GM19239 (cell line): ENCODE results near the gene NOX5.
"Not testable (repeated sequence)": the region's sequence is repeated elsewhere in the genome, so short reads cannot be mapped to it uniquely, and the experiment has no call there.

Source experiments
- DNase-seq: peaks from one replicate; pipeline ENCODE4 v3.0.0; 2011; ENCODE audit warnings: low spot score; ENCODE audit not compliant: insufficient read length
- FAIRE-seq: peaks from 2 replicates; lab custom pipeline; 2011; peaks lifted over from hg19 to GRCh38; lab: Jason Lieb, UNC

NOX5 gene

GRCh38 chr15:69046781-69047180, 32.3 kb downstream of the NOX5 start:
- no peak for DNase-seq

DNA sequence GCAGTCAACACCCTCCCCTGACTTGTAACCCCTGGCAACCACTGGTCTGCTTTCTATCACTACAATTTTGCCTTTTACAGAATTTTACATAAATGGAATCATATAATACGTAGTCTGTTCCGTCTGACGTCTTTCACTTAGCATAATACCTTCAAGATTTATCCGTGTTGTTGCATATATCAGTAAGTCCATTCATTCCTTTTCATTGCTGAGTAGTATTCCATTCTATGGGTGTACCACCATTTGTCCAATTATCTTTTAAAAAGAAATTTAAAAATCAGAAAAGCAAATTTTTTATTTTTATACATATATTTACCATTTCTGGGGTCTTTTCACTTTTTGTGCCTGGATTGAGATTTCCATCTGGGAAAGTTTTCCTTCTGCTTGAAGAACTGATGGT, 35.5 kb downstream of the NOX5 start:
- FAIRE-seq: no peak

More at GRCh38 chr15:69046781-69047180, 32.3 kb downstream of the NOX5 start:
- no peak for FAIRE-seq

DNA sequence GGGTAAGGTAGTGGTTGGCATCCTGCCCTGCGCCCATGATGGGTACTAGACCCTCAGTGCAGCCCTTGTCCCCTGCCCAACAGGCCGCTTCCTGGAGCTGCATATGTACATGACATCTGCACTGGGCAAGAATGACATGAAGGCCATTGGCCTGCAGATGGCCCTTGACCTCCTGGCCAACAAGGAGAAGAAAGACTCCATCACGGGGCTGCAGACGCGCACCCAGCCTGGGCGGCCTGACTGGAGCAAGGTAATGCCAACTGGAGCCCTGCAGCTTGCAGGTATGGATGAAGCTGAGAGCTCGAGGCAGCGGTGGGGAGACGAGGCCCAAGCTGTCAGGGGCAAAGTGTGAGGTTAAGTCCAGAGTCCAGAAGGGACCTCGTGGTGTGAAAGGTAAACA, 40.8 kb downstream of the NOX5 start:
- no peak for FAIRE-seq
- DNase-seq: no peak

More for the DNA sequence above, 35.5 kb downstream of the NOX5 start:
- DNase-seq: no peak

GRCh38 chr15:69056365-69056764, 41.9 kb downstream of the NOX5 start:
- FAIRE-seq (no peak), DNase-seq (no peak)

DNA sequence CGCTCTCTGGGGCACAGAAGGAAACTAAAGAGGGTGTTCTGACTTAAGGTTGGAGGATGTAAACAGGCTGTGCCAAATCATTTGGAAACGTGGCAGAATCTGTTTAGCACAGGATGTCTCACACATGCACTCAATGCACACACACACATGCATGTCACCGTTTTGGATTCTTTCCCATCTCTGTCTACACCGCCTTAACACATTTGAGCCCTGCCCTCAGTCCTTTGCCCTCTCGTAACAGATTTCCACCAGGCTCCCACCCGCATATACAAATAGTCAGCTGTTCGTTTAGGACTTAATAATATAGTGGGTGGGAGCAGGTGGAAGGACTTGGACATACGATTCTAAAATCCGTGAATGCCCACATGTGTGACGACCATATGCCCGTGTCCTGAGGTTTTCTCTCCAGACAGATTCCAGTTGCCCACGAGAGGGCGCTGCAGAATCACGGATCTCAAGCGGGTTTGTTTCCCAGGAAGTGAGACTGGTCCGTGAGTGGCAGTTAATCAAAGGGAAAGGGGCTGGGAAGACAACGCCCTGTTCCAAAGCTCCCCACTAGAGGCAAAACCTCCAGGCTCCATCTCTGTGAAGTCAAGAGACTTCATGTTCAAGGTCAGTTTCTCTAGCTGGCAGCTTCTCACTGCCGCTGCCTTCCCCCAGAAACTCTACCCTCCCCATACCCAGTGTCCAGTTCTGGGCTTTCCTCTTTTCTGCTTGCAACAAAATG, 44.5 kb downstream of the NOX5 start:
- DNase-seq (peak; percentile 69), FAIRE-seq (peak; percentile 42)

- FAIRE-seq: no peak
- no peak for DNase-seq
These were observed 45.1 kb downstream of the NOX5 start for GRCh38 chr15:69059557-69059943.

GRCh38 chr15:69060041-69060481, 45.6 kb downstream of the NOX5 start:
- DNase-seq (no peak), FAIRE-seq (no peak)

GRCh38 chr15:69060744-69061143, 46.2 kb downstream of the NOX5 start:
- no peak for FAIRE-seq

DNA sequence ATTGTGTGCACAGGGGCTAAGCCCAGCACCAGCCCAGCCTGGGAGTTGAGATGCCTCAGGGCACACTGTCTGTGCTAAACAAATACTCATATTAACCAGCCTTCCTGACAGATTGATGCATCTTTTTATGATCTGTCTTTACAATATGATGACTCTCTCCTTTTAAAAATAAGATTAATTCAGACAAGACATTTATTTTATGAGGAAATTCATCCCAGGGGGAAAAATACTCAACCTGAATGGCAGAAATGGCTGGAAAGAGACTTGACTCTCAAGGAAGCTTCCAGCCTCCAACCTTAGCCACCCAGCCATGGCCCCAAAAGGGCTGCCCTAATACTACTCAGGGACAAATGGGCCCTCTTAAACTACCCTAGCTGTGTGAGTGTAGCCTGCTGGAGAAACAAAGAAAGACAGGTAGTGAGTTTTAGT, 46.9 kb downstream of the NOX5 start:
- FAIRE-seq: no peak
- no peak for DNase-seq

More at GRCh38 chr15:69060744-69061143, 46.2 kb downstream of the NOX5 start:
- DNase-seq: no peak

- FAIRE-seq (no peak), DNase-seq (no peak)
These were observed 50.2 kb downstream of the NOX5 start for GRCh38 chr15:69064649-69065048.

GRCh38 chr15:69066007-69066995, 51.8 kb downstream of the NOX5 start:
- FAIRE-seq (no peak), DNase-seq (no peak)

- DNase-seq (no peak), FAIRE-seq (no peak)
These were observed 52.8 kb downstream of the NOX5 start for GRCh38 chr15:69067296-69067695.

- DNase-seq: no peak
- FAIRE-seq: no peak
These were observed 53.7 kb downstream of the NOX5 start for GRCh38 chr15:69068157-69068556.

DNA sequence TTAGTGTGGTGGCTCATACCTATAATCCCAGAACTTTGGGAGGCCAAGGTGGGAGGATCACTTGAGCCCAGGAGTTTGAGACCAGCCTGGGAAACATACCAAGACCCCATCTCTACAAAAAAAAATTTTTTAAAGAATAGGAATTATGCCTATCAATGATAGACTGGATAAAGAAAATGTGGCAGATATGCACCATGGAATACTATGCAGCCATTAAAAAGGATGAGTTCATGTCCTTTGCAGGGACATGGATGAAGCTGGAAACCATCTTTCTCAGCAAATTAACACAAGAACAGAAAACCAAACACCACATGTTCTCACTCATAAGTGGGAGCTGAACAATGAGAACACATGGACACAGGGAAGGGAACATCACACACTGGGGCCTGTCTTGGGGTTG, 54.8 kb downstream of the NOX5 start:
- not testable (repeated sequence) for FAIRE-seq, DNase-seq

DNA sequence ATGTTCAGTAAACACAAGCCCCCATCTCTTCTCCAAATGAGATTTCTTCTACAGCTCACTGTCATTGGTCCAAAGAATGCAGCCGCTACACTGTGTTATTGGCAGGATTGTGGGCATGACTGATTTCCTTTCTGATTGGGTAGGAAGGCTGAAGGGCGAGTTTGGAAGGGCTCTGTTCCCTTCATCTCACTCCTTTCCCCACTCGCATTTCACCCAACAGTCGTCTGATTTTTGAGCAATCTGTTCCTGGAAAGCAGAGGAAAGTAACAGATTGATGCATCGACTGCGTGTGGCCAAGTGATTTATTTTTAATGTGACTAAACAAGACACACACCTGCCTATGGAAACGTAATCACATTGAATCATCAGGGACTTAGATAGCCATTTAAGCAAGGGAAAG, 55.5 kb downstream of the NOX5 start:
- DNase-seq: no peak
- no peak for FAIRE-seq

DNA sequence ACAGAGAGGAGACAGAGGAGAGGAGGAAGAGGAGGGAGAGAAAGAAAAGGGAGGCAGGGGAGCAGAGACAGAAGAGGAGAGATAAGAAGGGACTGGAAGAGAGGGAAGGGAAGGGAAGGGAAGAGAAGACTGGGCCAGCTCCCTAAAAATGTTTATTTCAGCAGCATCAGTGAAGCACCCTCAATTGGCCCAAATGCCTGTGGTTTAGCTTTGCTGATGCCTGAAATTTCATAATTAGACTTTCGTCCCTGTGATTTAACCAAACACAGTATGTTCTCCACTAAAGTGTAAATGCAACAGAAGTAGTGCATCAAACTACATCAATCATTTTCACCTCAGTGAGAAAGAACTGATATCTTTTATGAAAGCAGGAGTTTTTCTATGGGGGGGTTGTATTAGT, 55.9 kb downstream of the NOX5 start:
- FAIRE-seq (no peak), DNase-seq (no peak)

GRCh38 chr15:69071260-69071659, 56.8 kb downstream of the NOX5 start:
- DNase-seq: no peak
- FAIRE-seq: no peak

DNA sequence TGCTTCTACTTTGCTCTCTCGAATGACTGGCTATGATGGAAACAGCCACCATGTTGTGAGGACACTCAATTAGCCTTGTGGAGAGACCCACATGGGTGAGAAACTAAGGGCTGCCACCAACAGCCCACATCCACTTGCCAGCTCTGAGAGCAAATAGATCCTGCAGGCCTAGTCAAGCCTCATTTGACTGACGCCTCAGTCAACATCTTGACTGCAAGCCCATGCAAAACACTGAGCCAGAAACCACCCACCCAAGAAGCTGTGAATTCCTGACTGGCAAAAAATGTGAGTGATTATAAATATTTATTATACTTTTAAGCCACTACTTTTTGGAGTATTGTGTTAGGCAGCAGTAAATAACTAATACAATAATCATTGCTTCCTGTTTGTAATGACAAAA, 58.4 kb downstream of the NOX5 start:
- FAIRE-seq (no peak), DNase-seq (no peak)

GRCh38 chr15:69074001-69074842, 59.7 kb downstream of the NOX5 start:
- DNase-seq: no peak
- no peak for FAIRE-seq

GRCh38 chr15:69074843-69075224, 60.3 kb downstream of the NOX5 start:
- FAIRE-seq (no peak), DNase-seq (no peak)
